PC-3 (cell line): ENCODE results near the gene RETN.

Experiments
- CTCF ChIP-seq: fragments of 300-600 bp; sonication (generic); conservative IDR thresholded peaks from 2 replicates; pipeline ENCODE4 v1.5.1; 2017; ENCODE audit warnings: antibody characterized with exemption, low read depth, mild to moderate bottlenecking, low read length
- EZH2 ChIP-seq: fragments of 300-600 bp; sonication (generic); IDR thresholded peaks from one replicate; pipeline ENCODE4 v1.6.1; 2017; ENCODE audit warnings: antibody characterized with exemption, mild to moderate bottlenecking, low read length; ENCODE audit not compliant: unreplicated experiment

DNA sequence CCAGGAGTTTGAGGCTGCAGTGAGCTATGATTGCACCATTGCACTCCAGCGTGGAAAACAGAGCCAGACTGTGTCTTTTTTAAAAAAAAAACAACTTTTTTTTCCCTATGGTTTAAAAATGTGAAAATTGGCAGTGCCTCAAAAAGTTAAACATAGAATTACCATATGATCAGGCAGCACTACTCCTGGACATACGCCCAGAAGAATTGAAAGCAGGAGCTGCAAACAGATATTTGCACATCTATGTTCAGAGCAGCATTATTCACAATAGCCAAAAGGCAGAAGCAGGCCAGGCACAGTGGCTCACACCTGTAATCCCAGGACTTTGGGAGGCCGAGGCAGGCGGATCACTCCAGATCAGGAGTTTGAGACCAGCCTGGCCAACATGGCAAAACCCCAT, 3.8 kb upstream of the RETN start:
- TF ChIP-seq CTCF (no peak), EZH2 (no peak)
